ENCODE data around the gene PTPRG. TPM values are rescaled to one million over a fixed set of nuclear protein-coding genes. Genes with fewer than 3 reads are reported as not detected.

PTPRG gene
- total RNA-seq, 1 donor from 2014 or later = 80.7 TPM

- H3K9me3 Mint-ChIP-seq (ENCODE audit: unreplicated experiment) = no peaks in the 10 kb centered on the region
- no peak for DNase-seq (ENCODE audit: low spot score)
- no peaks in the 10 kb centered on the region for H3K27me3 Mint-ChIP-seq (ENCODE audit: unreplicated experiment)
- H3K4me3 Mint-ChIP-seq (ENCODE audit: unreplicated experiment) = no peak overlapping the region
- no peak overlapping the region for H3K27ac Mint-ChIP-seq (ENCODE audit: unreplicated experiment)
- H3K4me1 Mint-ChIP-seq (ENCODE audit: unreplicated experiment) = peaks cover 22% of the 10 kb centered on the region
- no peak for TF ChIP-seq CTCF (IDR thresholded peaks at IDR 0.05; ENCODE audit: unreplicated experiment)
- peaks cover 4% of the 10 kb centered on the region for H3K36me3 Mint-ChIP-seq (ENCODE audit: low read depth, unreplicated experiment)
These were observed 610.8 kb downstream of the PTPRG start for GRCh38 chr3:62172199-62172598.

GRCh38 chr3:62173939-62174515 is 612.7 kb downstream of the PTPRG start:
- TF ChIP-seq CTCF (IDR thresholded peaks at IDR 0.05; ENCODE audit: unreplicated experiment) = no peak
- H3K4me3 Mint-ChIP-seq (ENCODE audit: unreplicated experiment) = no peak overlapping the region
- no peaks in the 10 kb centered on the region for H3K9me3 Mint-ChIP-seq (ENCODE audit: unreplicated experiment)
- H3K27ac Mint-ChIP-seq (ENCODE audit: unreplicated experiment) = no peak overlapping the region
- DNase-seq (ENCODE audit: low spot score) = no peak
- H3K36me3 Mint-ChIP-seq (ENCODE audit: low read depth, unreplicated experiment) = peaks cover 4% of the 10 kb centered on the region
- peaks cover 18% of the 10 kb centered on the region for H3K4me1 Mint-ChIP-seq (ENCODE audit: unreplicated experiment)
- H3K27me3 Mint-ChIP-seq (ENCODE audit: unreplicated experiment) = peaks cover 6% of the 10 kb centered on the region

DNA sequence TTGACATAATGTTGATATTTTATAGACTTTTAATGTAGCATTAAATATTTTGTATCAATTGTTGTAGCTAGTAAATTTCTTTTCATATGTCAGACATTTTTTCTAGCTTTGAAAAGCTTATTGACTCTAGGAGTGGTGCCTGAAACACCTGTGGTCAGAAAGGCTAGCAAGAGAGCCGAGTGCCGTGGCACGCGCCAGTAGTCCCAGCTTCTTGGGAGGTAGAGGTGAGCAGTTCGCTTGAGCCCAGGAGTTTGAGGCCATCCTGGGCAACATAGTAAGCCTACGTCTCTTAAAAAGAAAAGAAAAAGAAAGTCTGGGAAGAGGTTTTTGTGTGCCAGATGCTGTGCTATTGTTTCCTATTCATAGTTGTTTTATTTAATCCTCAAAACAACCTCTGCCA is 613.8 kb downstream of the PTPRG start:
- no peak for DNase-seq (ENCODE audit: low spot score)
- H3K4me3 Mint-ChIP-seq (ENCODE audit: unreplicated experiment) = no peak overlapping the region
- H3K4me1 Mint-ChIP-seq (ENCODE audit: unreplicated experiment) = peaks cover 8% of the 10 kb centered on the region
- H3K27ac Mint-ChIP-seq (ENCODE audit: unreplicated experiment) = no peak overlapping the region
- peaks cover 6% of the 10 kb centered on the region for H3K27me3 Mint-ChIP-seq (ENCODE audit: unreplicated experiment)
- H3K9me3 Mint-ChIP-seq (ENCODE audit: unreplicated experiment) = no peaks in the 10 kb centered on the region
- TF ChIP-seq CTCF (IDR thresholded peaks at IDR 0.05; ENCODE audit: unreplicated experiment) = no peak
- H3K36me3 Mint-ChIP-seq (ENCODE audit: low read depth, unreplicated experiment) = peaks cover 4% of the 10 kb centered on the region

- Mint-ChIP-seq H3K4me1 (ENCODE audit: unreplicated experiment) (peaks cover 12% of the 10 kb centered on the region), H3K9me3 (ENCODE audit: unreplicated experiment) (no peaks in the 10 kb centered on the region), H3K36me3 (ENCODE audit: low read depth, unreplicated experiment) (peaks cover 4% of the 10 kb centered on the region), H3K27me3 (ENCODE audit: unreplicated experiment) (peaks cover 6% of the 10 kb centered on the region), H3K27ac (ENCODE audit: unreplicated experiment) (no peak overlapping the region), H3K4me3 (ENCODE audit: unreplicated experiment) (no peak overlapping the region)
- TF ChIP-seq CTCF (IDR thresholded peaks at IDR 0.05; ENCODE audit: unreplicated experiment) = no peak
- DNase-seq (ENCODE audit: low spot score) = no peak
These were observed 616.7 kb downstream of the PTPRG start for GRCh38 chr3:62178032-62178431.

- Mint-ChIP-seq H3K27me3 (ENCODE audit: unreplicated experiment) (peaks cover 6% of the 10 kb centered on the region), H3K36me3 (ENCODE audit: low read depth, unreplicated experiment) (peaks cover 4% of the 10 kb centered on the region), H3K4me1 (ENCODE audit: unreplicated experiment) (peaks cover 12% of the 10 kb centered on the region), H3K9me3 (ENCODE audit: unreplicated experiment) (no peaks in the 10 kb centered on the region), H3K27ac (ENCODE audit: unreplicated experiment) (no peak overlapping the region), H3K4me3 (ENCODE audit: unreplicated experiment) (no peak overlapping the region)
- no peak for TF ChIP-seq CTCF (IDR thresholded peaks at IDR 0.05; ENCODE audit: unreplicated experiment)
- DNase-seq (ENCODE audit: low spot score) = no peak
These were observed 617.6 kb downstream of the PTPRG start for GRCh38 chr3:62178739-62179600.

Measured in endothelial cell (in vitro differentiated cells).